Right lobe of liver (tissue), 6 donors: ENCODE data around the gene OPTC. TPM values are rescaled to one million over a fixed set of nuclear protein-coding genes. Genes with fewer than 3 reads are reported as not detected.

ENCODE experiments used
- ATAC-seq, 4 donors: fragments of 200-7000 bp; cut with Tn5 transposase; one replicate each; pipeline ENCODE4 v1.9.1; 2020; ENCODE audit warnings: mild to moderate bottlenecking in 4 of 4, moderate library complexity in 4 of 4
- DNase-seq, 3 donors: peaks; one replicate each; pipeline ENCODE4 v3.0.0-alpha.2; 2020
- H3K27ac ChIP-seq, 3 donors: fragments of 200-600 bp; one replicate each; pipeline ENCODE4 v1.8.0; 2022
- H3K27me3 ChIP-seq, 2 donors: fragments of 200-600 bp; one replicate each; pipeline ENCODE4 v1.8.0; 2022
- H3K36me3 ChIP-seq, 4 donors: fragments of 200-600 bp; sonication (generic) in 1 of 4; one replicate each; pipeline versions ENCODE4 v1.5.1 to v1.8.0; 2017 to 2022; ENCODE audit warnings: control low read depth in 1 of 4
- H3K4me1 ChIP-seq, 4 donors: fragments of 200-600 bp; sonication (generic) in 1 of 4; one replicate each; pipeline versions ENCODE4 v1.5.1 to v1.8.0; 2017 to 2022; ENCODE audit warnings: control low read depth in 1 of 4
- H3K4me3 ChIP-seq, 3 donors: fragments of 200-600 bp; one replicate each; pipeline ENCODE4 v1.8.0; 2022
- H3K9me3 ChIP-seq, 4 donors: fragments of 200-600 bp; sonication (generic) in 1 of 4; one replicate each; pipeline versions ENCODE4 v1.5.1 to v1.8.0; 2017 to 2022; ENCODE audit warnings: control low read depth in 1 of 4
- POLR2A ChIP-seq: fragments of 450-650 bp; IDR thresholded peaks from one replicate; pipeline ENCODE4 v1.6.1; 2017; ENCODE audit warnings: antibody characterized with exemption, mild to moderate bottlenecking
- WGBS: methylation state at CpG from one replicate; pipeline ENCODE4 v1.1.6; 2018; ENCODE audit warnings: low coverage, low lambda C conversion rate; ENCODE audit not compliant: insufficient coverage; ENCODE audit errors: missing lambda C conversion rate; 5-methylcytosine and 5-hydroxymethylcytosine counted together
- intact Hi-C, 2 donors: fragments of 100-400 bp; cut with DNase I; formaldehyde crosslinking; loops; one replicate each; pipeline versions ENCODE4 v1.11.2 to v1.14.1; 2022
- total RNA-seq, 6 experiments: library from RNA; depleted of rRNA in 2 of 6; stranded (reverse); fragments of >200 nt in 2 of 6; fragmentation: NEBNext Ultra II Directional in 3 of 6; extraction: Animal tissue kit (Norgen Biotek cat#: 25700) in 3 of 6; gene quantifications; one replicate each; pipeline versions ENCODE4 v1.1.0 to v1.2.4, GENCODE V29; 2016 to 2023
- TF ChIP-seq, protein P1 (sequence below), 4 donors: fragments of 200-600 bp in 3 of 4; fragments of 450-650 bp in 1 of 4; IDR thresholded peaks; one replicate each; pipeline versions ENCODE4 v1.5.1 to v1.8.0; 2016 to 2022; ENCODE audit warnings: antibody characterized with exemption in 4 of 4, mild to moderate bottlenecking in 2 of 4
- donor health status: DM: no; HTN: yes; CAD: no.
- donor health status: DM: no; HTN: no; CAD: no.
- donor health status: DM: no; HTN: no; CAD: no.
- donor health status: DM: no; HTN: yes; CAD: no.
- donor health status: DM: no; HTN: yes; CAD: no.

Gene OPTC
- total RNA-seq, 6 experiments from 2014 or later, result not detected

DNA sequence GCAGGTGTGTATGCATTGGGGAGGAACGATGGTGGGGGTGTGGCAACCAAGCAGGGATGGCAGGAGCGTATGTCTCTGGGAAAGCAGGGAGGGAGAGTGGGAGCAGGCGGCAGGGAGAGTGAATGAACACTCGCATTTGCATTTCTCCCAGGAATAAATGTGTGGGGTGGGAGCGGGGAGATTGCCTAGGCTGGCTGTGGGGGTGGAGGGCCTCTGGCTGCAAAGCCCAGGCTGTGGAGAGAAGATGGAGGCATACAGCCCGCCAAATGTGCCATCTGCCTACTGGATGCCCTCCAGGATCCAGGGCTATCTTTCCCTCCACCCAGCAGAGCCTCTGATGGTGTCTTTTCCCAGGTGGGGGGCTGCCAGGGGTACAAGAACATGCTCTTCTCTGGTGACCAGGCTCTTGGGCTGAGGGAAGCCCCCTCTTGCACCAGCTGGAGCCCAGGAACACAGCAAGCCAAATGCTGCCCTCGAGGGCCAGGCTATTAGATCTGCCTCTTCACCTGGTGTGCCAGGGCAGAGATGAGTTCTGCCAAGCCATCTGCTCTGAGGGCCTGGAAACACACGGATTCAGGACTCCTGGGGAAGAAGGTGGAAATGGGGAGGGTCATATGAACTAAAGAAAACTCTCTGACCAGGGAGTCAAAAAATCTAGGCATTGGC, 1.7 kb upstream of the OPTC start:
- intact Hi-C loops, result loop anchor here in 1 of 2 donors (5.0 kb wide), 1 partner anchor 145 kb away; no protein-coding TSS in a partner anchor
- DNase-seq, result no peak
- Histone ChIP-seq H3K4me3 (no peak overlapping the region), H3K27ac (no peak overlapping the region), H3K36me3 (no peaks in the 10 kb centered on the region), H3K9me3 (no peaks in the 10 kb centered on the region), H3K4me1 (no peaks in the 10 kb centered on the region), H3K27me3 (no peaks in the 10 kb centered on the region)
- no peak for ATAC-seq
- 49% methylated on average over 5 of the region's 8 CpGs for WGBS
- no peak for TF ChIP-seq POLR2A
- TF ChIP-seq, protein P1, sequence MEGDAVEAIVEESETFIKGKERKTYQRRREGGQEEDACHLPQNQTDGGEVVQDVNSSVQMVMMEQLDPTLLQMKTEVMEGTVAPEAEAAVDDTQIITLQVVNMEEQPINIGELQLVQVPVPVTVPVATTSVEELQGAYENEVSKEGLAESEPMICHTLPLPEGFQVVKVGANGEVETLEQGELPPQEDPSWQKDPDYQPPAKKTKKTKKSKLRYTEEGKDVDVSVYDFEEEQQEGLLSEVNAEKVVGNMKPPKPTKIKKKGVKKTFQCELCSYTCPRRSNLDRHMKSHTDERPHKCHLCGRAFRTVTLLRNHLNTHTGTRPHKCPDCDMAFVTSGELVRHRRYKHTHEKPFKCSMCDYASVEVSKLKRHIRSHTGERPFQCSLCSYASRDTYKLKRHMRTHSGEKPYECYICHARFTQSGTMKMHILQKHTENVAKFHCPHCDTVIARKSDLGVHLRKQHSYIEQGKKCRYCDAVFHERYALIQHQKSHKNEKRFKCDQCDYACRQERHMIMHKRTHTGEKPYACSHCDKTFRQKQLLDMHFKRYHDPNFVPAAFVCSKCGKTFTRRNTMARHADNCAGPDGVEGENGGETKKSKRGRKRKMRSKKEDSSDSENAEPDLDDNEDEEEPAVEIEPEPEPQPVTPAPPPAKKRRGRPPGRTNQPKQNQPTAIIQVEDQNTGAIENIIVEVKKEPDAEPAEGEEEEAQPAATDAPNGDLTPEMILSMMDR (IDR thresholded peaks at IDR 0.05), result no peak

DNA sequence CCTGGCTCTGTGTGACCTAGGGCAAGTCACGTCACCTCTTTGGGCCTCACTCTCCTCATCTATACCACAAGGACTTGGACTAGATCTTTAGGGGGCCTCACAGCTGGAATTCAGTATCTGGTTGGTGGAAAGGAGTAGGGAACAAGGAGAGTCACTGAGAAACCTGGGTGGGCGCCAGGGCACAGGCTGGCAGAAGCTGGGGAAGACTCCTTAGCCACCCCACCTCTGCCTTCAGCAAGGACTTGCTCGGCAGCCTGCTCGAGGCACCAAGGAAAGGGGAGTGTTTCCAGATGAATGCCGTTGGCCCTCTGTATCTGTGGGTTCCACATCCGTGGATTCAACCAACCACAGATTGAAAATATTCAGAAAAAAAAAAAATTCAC, 1.2 kb upstream of the OPTC start:
- H3K4me3 ChIP-seq, result no peak overlapping the region
- H3K9me3 ChIP-seq, result no peaks in the 10 kb centered on the region
- H3K27me3 ChIP-seq, result no peaks in the 10 kb centered on the region
- intact Hi-C loops, result loop anchor here in 1 of 2 donors (5.0 kb wide), 1 partner anchor 145 kb away; no protein-coding TSS in a partner anchor
- no peak for DNase-seq
- no peaks in the 10 kb centered on the region for H3K4me1 ChIP-seq
- H3K36me3 ChIP-seq, result no peaks in the 10 kb centered on the region
- WGBS, result 73% methylated on average over 6 of the region's 6 CpGs
- no peak overlapping the region for H3K27ac ChIP-seq
- ATAC-seq, result no peak
- TF ChIP-seq POLR2A, result no peak
- TF ChIP-seq, protein P1 (IDR thresholded peaks at IDR 0.05), result no peak

DNA sequence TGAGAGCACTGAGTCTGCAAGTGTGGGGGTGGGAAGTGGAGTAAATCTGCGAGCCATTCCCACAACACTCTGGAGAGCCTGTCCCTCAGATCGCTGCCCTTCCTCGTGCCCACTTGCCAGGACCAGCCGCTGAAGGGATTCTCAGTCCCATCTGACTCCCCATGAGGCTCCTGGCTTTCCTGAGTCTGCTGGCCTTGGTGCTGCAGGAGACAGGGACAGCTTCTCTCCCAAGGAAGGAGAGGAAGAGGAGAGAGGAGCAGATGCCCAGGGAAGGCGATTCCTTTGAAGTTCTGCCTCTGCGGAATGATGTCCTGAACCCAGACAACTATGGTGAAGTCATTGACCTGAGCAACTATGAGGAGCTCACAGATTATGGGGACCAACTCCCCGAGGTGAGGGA, 1.9 kb downstream of the OPTC start:
- Histone ChIP-seq H3K36me3 (no peaks in the 10 kb centered on the region), H3K4me1 (no peaks in the 10 kb centered on the region), H3K27ac (no peak overlapping the region), H3K27me3 (no peaks in the 10 kb centered on the region), H3K4me3 (no peak overlapping the region), H3K9me3 (no peaks in the 10 kb centered on the region)
- no peak for DNase-seq
- no peak for ATAC-seq
- WGBS, result 90% methylated on average over 2 of the region's 7 CpGs
- TF ChIP-seq POLR2A, result no peak
- TF ChIP-seq, protein P1 (IDR thresholded peaks at IDR 0.05), result no peak
- intact Hi-C loops, result no loop called here

DNA sequence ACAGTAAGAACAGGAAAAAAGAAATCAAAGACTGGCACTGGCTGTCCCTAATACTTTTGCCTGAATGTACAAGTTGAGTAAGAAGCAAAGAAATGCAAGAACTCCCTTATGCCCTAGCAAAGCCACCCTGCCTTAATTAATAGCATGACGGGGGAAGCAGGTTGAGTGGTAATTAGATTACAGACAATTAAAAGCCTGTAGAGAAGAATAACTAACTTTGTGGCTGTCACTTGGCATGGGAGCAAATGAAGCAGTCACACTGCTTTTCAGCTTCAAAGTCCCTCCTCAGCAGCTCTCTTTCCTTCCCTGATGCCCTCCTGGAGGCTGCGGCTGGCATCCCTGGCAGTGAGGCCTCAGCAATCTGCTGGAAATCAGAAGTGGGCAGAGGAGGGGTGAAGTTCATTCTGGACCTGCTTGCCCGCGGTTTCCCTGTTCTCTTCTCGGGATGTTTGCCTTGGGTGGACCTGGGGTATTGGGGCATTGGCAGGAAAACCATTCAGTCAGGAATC, 3.4 kb downstream of the OPTC start:
- Histone ChIP-seq H3K27me3 (no peaks in the 10 kb centered on the region), H3K36me3 (no peaks in the 10 kb centered on the region), H3K4me3 (no peak overlapping the region), H3K27ac (no peak overlapping the region), H3K4me1 (no peaks in the 10 kb centered on the region), H3K9me3 (no peaks in the 10 kb centered on the region)
- 83% methylated on average over 1 of the region's 5 CpGs for WGBS
- DNase-seq, result no peak
- ATAC-seq, result no peak
- intact Hi-C loops, result no loop called here
- TF ChIP-seq POLR2A, result no peak
- TF ChIP-seq, protein P1 (IDR thresholded peaks at IDR 0.05), result no peak
